Keratinocyte (primary cell): ENCODE results near the gene EGFLAM. TPM values are rescaled to one million over a fixed set of nuclear protein-coding genes. Genes with fewer than 3 reads are reported as not detected.

Experiments used
- DNase-seq: peaks from one replicate; pipeline ENCODE4 v3.0.0-alpha.2; 2011; ENCODE audit warnings: low read depth, missing footprints, low spot score
- FAIRE-seq: peaks from 2 replicates; lab custom pipeline; 2011; peaks lifted over from hg19 to GRCh38; lab: Jason Lieb, UNC
- H2AFZ ChIP-seq: 2 replicates; pipeline ENCODE4 v1.6.0; 2012; ENCODE audit warnings: low read length, control low read depth, inconsistent platforms; ENCODE audit not compliant: control insufficient read depth
- H3K27ac ChIP-seq: 2 replicates; pipeline ENCODE4 v1.5.1; 2011; ENCODE audit warnings: low read length; ENCODE audit not compliant: control insufficient read depth, insufficient read depth
- H3K27me3 ChIP-seq: 3 replicates; pipeline ENCODE4 v1.6.0; 2011; ENCODE audit warnings: low read length; ENCODE audit not compliant: control insufficient read depth, insufficient read depth; ENCODE audit errors: extremely low read depth
- H3K36me3 ChIP-seq, 2 experiments: 2 replicates in 1 of 2; 3 replicates in 1 of 2; pipeline ENCODE4 v1.5.1; 2011; ENCODE audit warnings: low read length in 2 of 2, mild to moderate bottlenecking in 1 of 2; ENCODE audit not compliant: control insufficient read depth in 2 of 2, insufficient read depth in 2 of 2; ENCODE audit errors: extremely low read depth in 1 of 2
- H3K4me1 ChIP-seq: 3 replicates; pipeline ENCODE4 v1.5.1; 2011; ENCODE audit warnings: low read length; ENCODE audit not compliant: control insufficient read depth, insufficient read depth; ENCODE audit errors: extremely low read depth
- H3K4me2 ChIP-seq: 3 replicates; pipeline ENCODE4 v1.6.0; 2011; ENCODE audit warnings: low read depth, low read length; ENCODE audit not compliant: control insufficient read depth, insufficient read depth; ENCODE audit errors: extremely low read depth
- H3K4me3 ChIP-seq, 3 experiments: fragments of 200-600 bp in 1 of 3; sonication (generic) in 1 of 3; 2 replicates in 2 of 3; 3 replicates in 1 of 3; pipeline ENCODE4 v1.5.1; 2011 to 2016; ENCODE audit warnings: low read length in 3 of 3, mild to moderate bottlenecking in 3 of 3, control low read depth in 2 of 3, inconsistent platforms in 1 of 3, low read depth in 1 of 3, mixed read lengths in 1 of 3, mixed run types in 1 of 3, moderate library complexity in 1 of 3; ENCODE audit not compliant: control insufficient read depth in 2 of 3, insufficient read depth in 2 of 3; ENCODE audit errors: extremely low read depth in 1 of 3
- H3K79me2 ChIP-seq: 2 replicates; pipeline ENCODE4 v1.6.0; 2012; ENCODE audit warnings: low read length; ENCODE audit not compliant: control insufficient read depth, insufficient read depth
- H3K9ac ChIP-seq: 3 replicates; pipeline ENCODE4 v1.6.0; 2011; ENCODE audit warnings: low read length; ENCODE audit not compliant: control insufficient read depth, insufficient read depth; ENCODE audit errors: extremely low read depth
- H3K9me1 ChIP-seq: 3 replicates; pipeline ENCODE4 v1.6.0; 2011; ENCODE audit warnings: low read length; ENCODE audit not compliant: control insufficient read depth, insufficient read depth; ENCODE audit errors: extremely low read depth
- H3K9me3 ChIP-seq: 2 replicates; pipeline ENCODE4 v1.5.1; 2012; ENCODE audit warnings: low read depth, low read length; ENCODE audit not compliant: control insufficient read depth
- H4K20me1 ChIP-seq: 3 replicates; pipeline ENCODE4 v1.6.0; 2011; ENCODE audit warnings: low read length; ENCODE audit not compliant: control insufficient read depth, insufficient read depth; ENCODE audit errors: extremely low read depth
- CTCF ChIP-seq, 3 experiments: IDR thresholded peaks in 1 of 3; conservative IDR thresholded peaks in 1 of 3; optimal IDR thresholded peaks in 1 of 3; 2 replicates in 2 of 3; 3 replicates in 1 of 3; pipeline versions ENCODE3 to v1.5.1; 2011; ENCODE audit warnings: low read length in 3 of 3, mild to moderate bottlenecking in 3 of 3, moderate library complexity in 2 of 3, control low read depth in 1 of 3, inconsistent platforms in 1 of 3; ENCODE audit not compliant: insufficient read depth in 2 of 3; ENCODE audit errors: extremely low read depth in 1 of 3
- EZH2 ChIP-seq: IDR thresholded peaks from one replicate; pipeline ENCODE4 v1.6.1; 2012; ENCODE audit warnings: inconsistent platforms, mild to moderate bottlenecking, low read length, moderate library complexity
- dilution Hi-C: fragments of 300-500 bp; cut with MboI; formaldehyde crosslinking; loops from one replicate; pipeline ENCODE4 v1.7.0; 2020; ENCODE audit warnings: low sequenced_read_pairs; ENCODE audit not compliant: extremely low pct_ligation_motif_present
- polyA plus RNA-seq, 5 experiments: library from polyadenylated mRNA; depleted of rRNA in 3 of 5; stranded (reverse) in 3 of 5; stranded (forward) in 1 of 5; unstranded in 1 of 5; fragments of >200 nt; gene quantifications; 1 replicate in 1 of 5; 2 replicates in 3 of 5; 3 replicates in 1 of 5; pipeline versions ENCODE4 v1.2.1 to v1.2.3, GENCODE V29; 2011 to 2012; ENCODE audit warnings: missing spikeins in 2 of 5, low read depth in 1 of 5, low replicate concordance in 1 of 5

Gene EGFLAM
- polyA plus RNA-seq, 1 donor (not counting 4 experiments of a cell fraction or from before 2014, with no cell fraction given) = not detected

GRCh38 chr5:38290028-38290653 lies 31.8 kb downstream of the EGFLAM start:
- H2AFZ ChIP-seq = no peak overlapping the region
- H3K4me2 ChIP-seq = peak overlapping the region; percentile 7
- H4K20me1 ChIP-seq = no peaks in the 10 kb centered on the region
- no peak for DNase-seq
- TF ChIP-seq CTCF (optimal IDR thresholded peaks at IDR 0.05 in 1 of 3, IDR thresholded peaks at IDR 0.05 in 1 of 3, conservative IDR thresholded peaks at IDR 0.05 in 1 of 3; ENCODE audit: extremely low read depth in 1 of 3, insufficient read depth in 2 of 3, low read length in 3 of 3) (no peak), EZH2 (no peak)
- H3K4me1 ChIP-seq = peaks cover 15% of the 10 kb centered on the region
- H3K9me1 ChIP-seq = no peaks in the 10 kb centered on the region
- no peaks in the 10 kb centered on the region for H3K79me2 ChIP-seq
- dilution Hi-C loops = no loop called here
- H3K27ac ChIP-seq = no peak overlapping the region
- H3K36me3 ChIP-seq = no peaks in the 10 kb centered on the region
- no peak overlapping the region for H3K4me3 ChIP-seq
- H3K27me3 ChIP-seq = no peaks in the 10 kb centered on the region
- no peaks in the 10 kb centered on the region for H3K9me3 ChIP-seq
- H3K9ac ChIP-seq = no peak overlapping the region
- FAIRE-seq = peak; percentile 80

- Histone ChIP-seq H3K4me3 (no peak overlapping the region), H4K20me1 (no peaks in the 10 kb centered on the region), H3K9me3 (no peaks in the 10 kb centered on the region), H3K79me2 (no peaks in the 10 kb centered on the region), H2AFZ (no peak overlapping the region), H3K27ac (no peak overlapping the region), H3K9ac (no peak overlapping the region), H3K4me2 (peak overlapping the region; percentile 25), H3K4me1 (peaks cover 15% of the 10 kb centered on the region), H3K36me3 (no peaks in the 10 kb centered on the region), H3K27me3 (no peaks in the 10 kb centered on the region), H3K9me1 (no peaks in the 10 kb centered on the region)
- FAIRE-seq (peak; percentile 84), DNase-seq (peak; percentile 54)
- TF ChIP-seq CTCF (optimal IDR thresholded peaks at IDR 0.05 in 1 of 3, IDR thresholded peaks at IDR 0.05 in 1 of 3, conservative IDR thresholded peaks at IDR 0.05 in 1 of 3; ENCODE audit: extremely low read depth in 1 of 3, insufficient read depth in 2 of 3, low read length in 3 of 3) (peak in 1 of 3 experiments; percentile 13), EZH2 (no peak)
- dilution Hi-C loops = no loop called here
These were observed 33.0 kb downstream of the EGFLAM start for GRCh38 chr5:38291355-38291754.
